Stimulated activated CD4-positive, alpha-beta T cell treated with anti-CD3 and anti-CD28 coated beads, TNF-alpha, amount 100 ng/mL, for 24 hours (primary cell): ENCODE measurements around the gene COL8A2.

ENCODE experiments used
- DNase-seq, 3 experiments: peaks; one replicate each; pipeline ENCODE4 v3.0.0-alpha.2; 2020; ENCODE audit warnings: low read depth in 3 of 3

The COL8A2 gene

DNA sequence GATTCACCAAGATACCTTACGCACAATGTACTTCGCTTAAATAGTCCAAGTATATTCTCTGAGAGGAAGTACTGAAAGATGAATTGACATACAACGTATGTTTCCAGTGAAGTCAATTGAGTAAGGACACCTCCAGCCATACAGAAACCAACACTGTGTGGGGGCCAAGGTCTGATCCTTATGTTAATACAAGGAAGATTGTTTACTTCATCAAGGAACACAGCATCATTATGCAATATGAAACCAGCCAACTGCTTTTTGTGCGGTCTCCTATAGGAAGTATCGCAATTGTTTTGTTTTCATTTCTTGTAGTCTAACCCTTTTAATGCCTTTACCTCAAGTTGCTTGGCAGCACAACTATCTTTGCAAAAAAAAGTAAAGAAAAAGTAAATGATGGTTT is 69.3 kb downstream of the COL8A2 start:
- no peak for DNase-seq

DNA sequence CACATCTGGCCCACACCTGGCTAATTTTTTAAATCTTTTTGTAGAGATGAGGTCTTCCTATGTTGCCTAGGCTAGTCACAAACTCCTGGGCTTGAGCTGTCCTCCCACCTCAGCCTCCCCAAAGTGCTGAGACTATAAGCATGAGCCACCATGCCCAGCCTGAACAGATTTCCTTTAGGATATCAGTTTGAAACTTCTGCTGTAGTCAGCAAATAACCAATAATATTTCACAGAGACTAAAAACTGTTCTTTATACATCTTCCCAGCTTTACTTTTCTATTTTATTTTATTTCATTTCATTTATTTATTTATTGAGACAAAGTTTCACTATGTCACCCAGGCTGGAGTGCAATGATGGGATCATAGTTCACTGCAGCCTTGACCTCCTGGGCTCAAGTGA is 71.0 kb downstream of the COL8A2 start:
- no peak for DNase-seq

DNA sequence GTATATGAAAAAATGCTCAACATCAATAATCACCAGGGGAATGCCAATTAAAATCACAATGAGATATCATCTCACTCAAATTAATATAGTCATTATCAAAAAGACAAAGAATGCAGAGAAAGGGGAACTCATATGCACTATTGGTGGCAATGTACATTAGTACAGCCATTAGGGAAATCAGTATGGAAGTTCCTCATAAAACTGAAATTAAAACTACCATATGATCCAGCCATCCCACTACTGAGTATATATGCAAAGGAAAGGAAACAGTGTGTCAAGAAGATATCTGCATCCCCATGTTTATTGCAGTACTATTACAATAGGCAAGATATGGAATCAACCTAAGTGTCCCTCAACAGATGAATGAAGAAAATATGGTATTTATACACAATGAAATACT is 73.2 kb downstream of the COL8A2 start:
- no peak for DNase-seq
